ENCODE data around the gene MEX3A.

DNA sequence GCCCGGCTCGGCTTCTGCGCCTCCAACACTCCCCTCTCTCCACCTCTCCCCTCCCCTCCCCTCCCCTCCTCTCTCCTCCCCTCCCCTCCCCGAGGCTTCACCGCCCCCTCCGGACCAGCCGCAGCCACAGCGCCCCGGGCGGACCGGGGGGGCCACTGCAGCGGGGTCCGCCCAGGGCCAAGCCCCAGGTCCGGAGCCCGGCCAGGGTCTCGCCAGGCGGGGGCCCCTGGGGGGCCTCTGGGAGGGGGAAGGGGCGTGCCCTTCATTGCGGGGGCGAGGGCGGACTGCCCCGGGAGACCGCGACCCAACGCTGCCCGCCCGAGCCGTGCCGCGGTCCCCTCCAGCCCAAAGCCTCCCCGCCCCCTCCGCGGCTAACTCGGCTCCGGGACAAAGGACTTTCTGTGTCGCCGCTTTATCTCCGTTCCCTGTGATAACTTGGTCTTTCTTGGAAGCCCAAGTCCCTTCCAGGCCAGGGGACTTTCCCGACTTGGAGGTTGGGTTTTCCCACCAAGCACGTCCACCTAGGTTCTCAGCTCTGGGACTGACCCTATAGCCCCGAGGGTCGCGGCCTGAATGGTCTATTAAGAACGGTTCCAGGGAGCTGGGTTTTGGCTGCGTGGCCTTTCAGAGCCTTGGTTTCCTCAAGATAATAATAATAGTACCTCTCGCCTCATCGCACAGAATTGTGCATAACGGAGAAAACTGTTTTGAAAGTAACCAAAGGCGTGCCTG, 28.3 kb downstream of the MEX3A start, which contains the start of gene UBQLN4:
- no peak for TF ChIP-seq EZH2 (IDR thresholded peaks at IDR 0.05)
- no peak for TF ChIP-seq POLR2AphosphoS5 (IDR thresholded peaks at IDR 0.05; ENCODE audit: borderline replicate concordance, low read depth, low read length)

Measured in SK-N-MC (cell line).